HepG2 (cell line): Measurements from ENCODE around the gene TM4SF1. TPM values are rescaled to one million over a fixed set of nuclear protein-coding genes. Genes with fewer than 3 reads are reported as not detected.

ENCODE experiments used
- ATAC-seq: fragments of 200-7000 bp; cut with Tn5 transposase; 3 replicates; pipeline ENCODE4 v1.9.1; 2020; ENCODE audit warnings: mild to moderate bottlenecking, moderate library complexity
- BruUV-seq: library from RNA; stranded (reverse); fragments of 400-500 nt; replicated peaks from 2 replicates; lab custom pipeline; 2021; lab: Mats Ljungman, UMichigan
- CTCF ChIA-PET: fragments of 300-600 bp; formaldehyde crosslinking; extraction: SDS; loops from one replicate; lab custom pipeline; 2021; ENCODE audit warnings: low total read pairs, inconsistent platforms, low intra/inter-chr PET ratio; lab: Yijun Ruan, JAX
- POLR2A ChIA-PET: fragments of 350-600 bp; sonication (Branson Sonifier 250); formaldehyde crosslinking; loops from one replicate; lab custom pipeline; 2020; ENCODE audit warnings: antibody characterized with exemption, inconsistent platforms; lab: Yijun Ruan, JAX
- DNase-seq: peaks from one replicate; pipeline ENCODE4 v3.0.0-alpha.2; 2015; ENCODE audit warnings: low spot score
- FAIRE-seq: peaks from 3 replicates; lab custom pipeline; 2011; peaks lifted over from hg19 to GRCh38; lab: Jason Lieb, UNC
- H2AFZ ChIP-seq: one replicate; pipeline ENCODE4 v1.6.1; 2011; ENCODE audit warnings: low read length, inconsistent platforms
- H3K27ac ChIP-seq: fragments of 300-600 bp; 3 replicates; pipeline ENCODE4 v1.8.0; 2011; ENCODE audit warnings: mixed run types, mild to moderate bottlenecking, mixed read lengths, low read length, inconsistent platforms; ENCODE audit not compliant: insufficient read depth; ENCODE audit errors: extremely low read length
- H3K27me3 ChIP-seq, 2 experiments: fragments of 200-600 bp in 1 of 2; 2 replicates in 1 of 2; 3 replicates in 1 of 2; pipeline versions ENCODE4 v1.6.0 to v1.8.0; 2011; ENCODE audit warnings: low read length in 2 of 2, mild to moderate bottlenecking in 2 of 2, moderate library complexity in 2 of 2, inconsistent platforms in 1 of 2; ENCODE audit not compliant: insufficient read depth in 2 of 2, control insufficient read depth in 1 of 2
- H3K36me3 ChIP-seq, 2 experiments: fragments of 200-600 bp in 1 of 2; replicated peaks in 1 of 2; 2 replicates in 1 of 2; 3 replicates in 1 of 2; pipeline versions ENCODE4 v1.5.1 to v1.8.0; 2011; ENCODE audit warnings: low read length in 2 of 2, inconsistent platforms in 1 of 2; ENCODE audit not compliant: insufficient read depth in 2 of 2, control insufficient read depth in 1 of 2
- H3K4me1 ChIP-seq: 2 replicates; pipeline ENCODE4 v1.5.1; 2012; ENCODE audit warnings: low read length, inconsistent platforms; ENCODE audit not compliant: insufficient read depth
- H3K4me2 ChIP-seq: 2 replicates; pipeline ENCODE4 v1.6.0; 2011; ENCODE audit warnings: low read depth, low read length, inconsistent platforms
- H3K4me3 ChIP-seq, 3 experiments: fragments of 200-600 bp in 1 of 3; sonication (generic), shearing (Covaris generic) in 1 of 3; replicated peaks in 1 of 3; 2 replicates each; pipeline ENCODE4 v1.5.1; 2011 to 2016; ENCODE audit warnings: low read length in 3 of 3, inconsistent platforms in 2 of 3, low read depth in 2 of 3, mild to moderate bottlenecking in 2 of 3, control low read depth in 1 of 3, mixed read lengths in 1 of 3; ENCODE audit not compliant: insufficient read depth in 1 of 3
- H3K79me2 ChIP-seq: one replicate; pipeline ENCODE4 v1.6.1; 2011; ENCODE audit warnings: low read length, inconsistent platforms; ENCODE audit not compliant: insufficient read depth
- H3K9ac ChIP-seq: 2 replicates; pipeline ENCODE4 v1.6.0; 2011; ENCODE audit warnings: mild to moderate bottlenecking, low read depth, low read length, inconsistent platforms; ENCODE audit not compliant: insufficient read depth
- H3K9me3 ChIP-seq: 2 replicates; pipeline ENCODE4 v1.5.1; 2012; ENCODE audit warnings: mild to moderate bottlenecking, low read length
- H4K20me1 ChIP-seq: 2 replicates; pipeline ENCODE4 v1.6.0; 2011; ENCODE audit warnings: inconsistent platforms, mild to moderate bottlenecking, low read length, moderate library complexity; ENCODE audit not compliant: insufficient read depth
- AGO2 ChIP-seq: fragments of 200-400 bp; formaldehyde crosslinking; optimal IDR thresholded peaks from 2 replicates; pipeline ENCODE3; 2017; ENCODE audit warnings: mild to moderate bottlenecking, low read depth, low read length, moderate library complexity
- ELF1 ChIP-seq: sonication (generic); formaldehyde crosslinking; IDR thresholded peaks from 2 replicates; pipeline ENCODE4 v1.4.0; 2020; ENCODE audit warnings: missing genetic modification reagents
- GTF3A ChIP-seq: sonication (generic); formaldehyde crosslinking; conservative IDR thresholded peaks from 2 replicates; pipeline ENCODE4 v1.4.0; 2020; ENCODE audit warnings: mild to moderate bottlenecking, missing genetic modification reagents
- HNRNPL ChIP-seq: fragments of 200-400 bp; formaldehyde crosslinking; IDR thresholded peaks from 2 replicates; pipeline ENCODE4 v1.6.1; 2017; ENCODE audit warnings: mild to moderate bottlenecking, low read depth, low read length
- MTA3 ChIP-seq: sonication (generic); formaldehyde crosslinking; IDR thresholded peaks from 2 replicates; pipeline ENCODE4 v1.4.0; 2020; ENCODE audit warnings: missing genetic modification reagents
- RBM22 ChIP-seq: fragments of 200-400 bp; formaldehyde crosslinking; optimal IDR thresholded peaks from 2 replicates; pipeline ENCODE3; 2017; ENCODE audit warnings: mild to moderate bottlenecking, low read length, moderate library complexity
- SAP130 ChIP-seq: IDR thresholded peaks from 2 replicates; pipeline ENCODE4 v1.6.1; 2016; ENCODE audit warnings: low read depth
- SNAPC4 ChIP-seq: sonication (generic); formaldehyde crosslinking; IDR thresholded peaks from 2 replicates; pipeline ENCODE4 v1.4.0; 2020; ENCODE audit warnings: mild to moderate bottlenecking, missing genetic modification reagents
- SP140L ChIP-seq: sonication (generic); formaldehyde crosslinking; IDR thresholded peaks from 2 replicates; pipeline ENCODE4 v1.4.0; 2020; ENCODE audit warnings: missing genetic modification reagents, borderline replicate concordance
- STAG1 ChIP-seq: sonication (generic); formaldehyde crosslinking; IDR thresholded peaks from 2 replicates; pipeline ENCODE4 v1.4.0; 2020; ENCODE audit warnings: missing genetic modification reagents
- UBTF ChIP-seq: sonication (generic); formaldehyde crosslinking; IDR thresholded peaks from 2 replicates; pipeline ENCODE4 v1.4.0; 2020; ENCODE audit warnings: mild to moderate bottlenecking, missing genetic modification reagents
- XRCC5 ChIP-seq: fragments of 200-400 bp; formaldehyde crosslinking; optimal IDR thresholded peaks from 2 replicates; pipeline ENCODE3; 2017; ENCODE audit warnings: mild to moderate bottlenecking, low read length
- ZBTB21 ChIP-seq: sonication (generic); formaldehyde crosslinking; IDR thresholded peaks from 2 replicates; pipeline ENCODE4 v1.4.0; 2020; ENCODE audit warnings: missing genetic modification reagents
- ZMAT3 ChIP-seq: sonication (generic); formaldehyde crosslinking; conservative IDR thresholded peaks from 2 replicates; pipeline ENCODE4 v1.7.0; 2021; ENCODE audit warnings: missing genetic modification reagents
- ZNF34 ChIP-seq: sonication (generic); formaldehyde crosslinking; IDR thresholded peaks from 2 replicates; pipeline ENCODE4 v1.4.0; 2020; ENCODE audit warnings: mild to moderate bottlenecking, missing genetic modification reagents, borderline replicate concordance
- ZNF607 ChIP-seq: sonication (generic); formaldehyde crosslinking; IDR thresholded peaks from 2 replicates; pipeline ENCODE4 v1.5.1; 2020; ENCODE audit warnings: missing genetic modification reagents, mild to moderate bottlenecking, borderline replicate concordance
- ZNF619 ChIP-seq: sonication (generic); formaldehyde crosslinking; IDR thresholded peaks from 2 replicates; pipeline ENCODE4 v1.4.0; 2020; ENCODE audit warnings: mild to moderate bottlenecking, missing genetic modification reagents
- ZSCAN9 ChIP-seq: IDR thresholded peaks from 2 replicates; pipeline ENCODE4 v1.6.1; 2016; ENCODE audit warnings: borderline replicate concordance
- WGBS: methylation state at CpG from one replicate; pipeline ENCODE4 v1.1.6; 2017; ENCODE audit warnings: low lambda C conversion rate; 5-methylcytosine and 5-hydroxymethylcytosine counted together
- in situ Hi-C: cut with HindIII; loops from 2 replicates; pipeline ENCODE4 v1.10.0; 2017; ENCODE audit warnings: low pct_unique_long_range_greater_than_20kb; ENCODE audit not compliant: extremely low pct_ligation_motif_present
- intact Hi-C: fragments of 100-400 bp; cut with micrococcal nuclease; formaldehyde crosslinking; loops from one replicate; pipeline ENCODE4 v1.10.0; 2022; ENCODE audit not compliant: unreplicated experiment
- polyA plus RNA-seq, 8 experiments: library from polyadenylated mRNA; depleted of rRNA in 3 of 8; stranded (reverse) in 7 of 8; unstranded in 1 of 8; fragments of >200 nt; fragmentation: Illumina TruSeq in 4 of 8; extraction: Trizol in 4 of 8; gene quantifications; 2 replicates each; pipeline versions ENCODE4 v1.2.1 to v1.2.3, GENCODE V29; 2011 to 2016; ENCODE audit warnings: low read depth in 4 of 8, missing spikeins in 1 of 8, mixed read lengths in 1 of 8; ENCODE audit not compliant: insufficient read depth in 1 of 8
- total RNA-seq, 5 experiments: library from RNA; depleted of rRNA; stranded (reverse); fragments of >200 nt; fragmentation: Illumina TruSeq; extraction: Trizol; gene quantifications; 2 replicates each; pipeline ENCODE4 v1.2.3, GENCODE V29; 2016; ENCODE audit warnings: low read depth in 1 of 5

Gene TM4SF1
- total and polyA plus RNA-seq, 2 of the 13 experiments (the other 11 are each of a cell fraction or from before 2014, with no cell fraction given) = 431 to 1,359 TPM

- H3K9ac ChIP-seq = peak overlapping the region; percentile 99
- no TSS peak for BruUV-seq
- peaks cover 0 to 3% of the 10 kb centered on the region in 2 experiments; a peak in 1 of 5 replicates for H3K27me3 ChIP-seq
- peaks cover 11% of the 10 kb centered on the region; the same call in 1 of the 2 replicates for H4K20me1 ChIP-seq
- 20% methylated on average over 3 of the region's 3 CpGs for WGBS
- intact Hi-C loops = loop anchor here (5.0 kb wide), 1 partner anchor 107 kb away; no protein-coding TSS in a partner anchor
- H3K4me3 ChIP-seq = peak overlapping the region; percentile 78 to 97 (median 82)
- peak overlapping the region; percentile 96 for H3K4me2 ChIP-seq
- no peak for FAIRE-seq
- peaks cover 84% of the 10 kb centered on the region for H3K79me2 ChIP-seq
- ChIA-PET CTCF (no interaction called here), POLR2A (interaction anchor here (3.4 to 10.4 kb wide), 3 partner anchors 8 to 19 kb away, joined by 21 to 265 read pairs (median 136); no protein-coding TSS in a partner anchor)
- H3K9me3 ChIP-seq = no peaks in the 10 kb centered on the region
- no peak for DNase-seq
- no peak for ATAC-seq
- peaks cover 72% of the 10 kb centered on the region for H3K4me1 ChIP-seq
- peaks cover 10 to 45% of the 10 kb centered on the region in 2 experiments for H3K36me3 ChIP-seq
- no peak overlapping the region for H2AFZ ChIP-seq
- in situ Hi-C loops = no loop called here
- H3K27ac ChIP-seq = peak overlapping the region; percentile 92
- TF ChIP-seq ZBTB21 (no peak), UBTF (CRISPR knock-in tag) (0 out of 2 replicates have a peak, but pooled peaks have one; percentile 13), GTF3A (no peak), HNRNPL (0 out of 2 replicates have a peak, but pooled peaks have one; percentile 14), SP140L (CRISPR knock-in tag) (no peak), XRCC5 (no peak), ZNF607 (CRISPR knock-in tag) (no peak), STAG1 (CRISPR knock-in tag) (no peak), ZSCAN9 (no peak), MTA3 (CRISPR knock-in tag) (no peak), RBM22 (no peak), SAP130 (CRISPR knock-in tag) (peak; percentile 10; the same call in 1 of the 2 replicates), SNAPC4 (CRISPR knock-in tag) (no peak), AGO2 (peak; percentile 1), ZNF619 (CRISPR knock-in tag) (no peak), ELF1 (CRISPR knock-in tag) (no peak), ZMAT3 (CRISPR knock-in tag) (0 out of 2 replicates have a peak, but pooled peaks have one; percentile 41), ZNF34 (0 out of 2 replicates have a peak, but pooled peaks have one; percentile 11)
Measured at GRCh38 chr3:149374793-149375500, 2.5 kb downstream of the TM4SF1 start.
